ENCODE data around the gene RGMB.
"Not testable (repeated sequence)": the region's sequence is repeated elsewhere in the genome, so short reads cannot be mapped to it uniquely, and the experiment has no call there.

The RGMB gene, protein sequence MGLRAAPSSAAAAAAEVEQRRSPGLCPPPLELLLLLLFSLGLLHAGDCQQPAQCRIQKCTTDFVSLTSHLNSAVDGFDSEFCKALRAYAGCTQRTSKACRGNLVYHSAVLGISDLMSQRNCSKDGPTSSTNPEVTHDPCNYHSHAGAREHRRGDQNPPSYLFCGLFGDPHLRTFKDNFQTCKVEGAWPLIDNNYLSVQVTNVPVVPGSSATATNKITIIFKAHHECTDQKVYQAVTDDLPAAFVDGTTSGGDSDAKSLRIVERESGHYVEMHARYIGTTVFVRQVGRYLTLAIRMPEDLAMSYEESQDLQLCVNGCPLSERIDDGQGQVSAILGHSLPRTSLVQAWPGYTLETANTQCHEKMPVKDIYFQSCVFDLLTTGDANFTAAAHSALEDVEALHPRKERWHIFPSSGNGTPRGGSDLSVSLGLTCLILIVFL

DNA sequence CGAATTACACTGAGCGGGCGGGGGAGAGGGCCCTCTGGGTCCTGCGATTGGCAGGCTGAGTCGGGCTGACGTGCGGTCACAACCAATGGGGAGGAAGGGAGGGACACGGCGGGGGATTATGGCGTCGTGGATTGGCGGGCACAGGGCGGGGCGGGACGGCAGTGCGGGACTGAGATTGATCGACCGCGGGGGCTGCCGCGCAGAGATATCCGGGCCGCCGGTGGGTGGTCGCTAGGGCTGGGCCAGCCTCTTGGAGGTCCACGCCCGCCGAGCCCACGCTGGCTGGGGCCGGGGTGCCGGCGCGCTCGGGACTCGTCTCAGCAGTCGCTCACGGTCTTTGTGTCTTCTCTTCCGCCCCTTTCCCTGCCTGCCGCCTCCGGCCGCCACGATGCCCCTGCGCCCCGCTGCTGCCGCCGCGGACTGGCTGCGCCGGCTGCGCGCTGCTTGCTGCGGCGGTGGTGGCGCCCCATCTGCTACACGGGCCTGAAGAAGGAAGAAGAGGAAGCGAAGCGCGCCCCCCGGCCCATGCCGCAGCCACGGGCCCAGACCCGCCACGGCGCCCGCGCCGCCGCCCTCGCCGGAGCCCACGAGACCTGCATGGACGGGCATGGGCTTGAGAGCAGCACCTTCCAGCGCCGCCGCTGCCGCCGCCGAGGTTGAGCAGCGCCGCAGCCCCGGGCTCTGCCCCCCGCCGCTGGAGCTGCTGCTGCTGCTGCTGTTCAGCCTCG, at the start of gene RGMB:
TSS of gene RGMB (plus strand) at position 200 of the 728 bp plus-strand sequence. CDS start at position 608, 408 bp downstream.
- no CpG with 5 or more reads among the region's 84 CpGs for WGBS (ENCODE audit: insufficient coverage, insufficient read length)
- no peaks in the 10 kb centered on the region for H3K36me3 ChIP-seq (ENCODE audit: control insufficient read depth, insufficient read depth, low read length)
- peak; percentile 89 for DNase-seq (ENCODE audit: low read depth, low spot score)
- H3K4me3 ChIP-seq (ENCODE audit: low read length) = peak within 1 kb of the TSS; percentile 97
- H3K4me1 ChIP-seq (ENCODE audit: control insufficient read depth, insufficient read depth, low read length) = no peaks in the 10 kb centered on the region; the same call in 1 of the 2 replicates
- H3K9me3 ChIP-seq (ENCODE audit: control insufficient read depth, insufficient read depth, low read length) = no peaks in the 10 kb centered on the region
- peaks cover 9% of the 10 kb centered on the region; the same call in 1 of the 2 replicates for H3K27me3 ChIP-seq (ENCODE audit: control insufficient read depth, insufficient read depth, low read length)
- no peak within 1 kb of the TSS for H3K27ac ChIP-seq (ENCODE audit: low read length)

DNA sequence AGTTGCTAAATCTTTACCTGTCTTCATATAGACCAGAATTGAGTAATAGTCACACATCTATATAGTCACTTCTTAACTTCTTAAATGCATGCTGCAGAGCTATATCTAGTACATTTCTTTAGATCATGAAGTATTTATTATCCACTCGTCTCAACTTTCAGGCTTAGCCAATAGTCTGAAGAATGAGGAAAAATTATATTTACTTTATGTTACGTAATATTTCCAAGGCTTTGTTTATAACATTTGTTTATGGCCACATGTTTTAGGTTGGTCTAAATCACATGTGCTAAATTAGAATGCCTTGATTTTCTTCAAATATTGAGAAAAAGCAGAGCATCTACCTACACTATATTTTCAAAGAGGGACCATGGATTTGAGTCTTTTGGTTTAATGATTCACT, 47.2 kb upstream of the RGMB start:
- no peaks in the 10 kb centered on the region for H3K4me1 ChIP-seq (ENCODE audit: control insufficient read depth, insufficient read depth, low read length)
- no peak for DNase-seq (ENCODE audit: low read depth, low spot score)
- H3K27me3 ChIP-seq (ENCODE audit: control insufficient read depth, insufficient read depth, low read length) = no peaks in the 10 kb centered on the region
- no peak overlapping the region for H3K4me3 ChIP-seq (ENCODE audit: low read length)
- H3K9me3 ChIP-seq (ENCODE audit: control insufficient read depth, insufficient read depth, low read length) = no peaks in the 10 kb centered on the region
- no CpG with 5 or more reads among the region's 2 CpGs for WGBS (ENCODE audit: insufficient coverage, insufficient read length)
- H3K36me3 ChIP-seq (ENCODE audit: control insufficient read depth, insufficient read depth, low read length) = no peaks in the 10 kb centered on the region
- no peak overlapping the region for H3K27ac ChIP-seq (ENCODE audit: low read length)

- WGBS (ENCODE audit: insufficient coverage, insufficient read length) = no CpG with 5 or more reads among the region's 5 CpGs
- Histone ChIP-seq H3K27me3 (ENCODE audit: control insufficient read depth, insufficient read depth, low read length) (no peaks in the 10 kb centered on the region), H3K9me3 (ENCODE audit: control insufficient read depth, insufficient read depth, low read length) (no peaks in the 10 kb centered on the region), H3K36me3 (ENCODE audit: control insufficient read depth, insufficient read depth, low read length) (no peaks in the 10 kb centered on the region), H3K27ac (ENCODE audit: low read length) (no peak overlapping the region), H3K4me3 (ENCODE audit: low read length) (no peak overlapping the region), H3K4me1 (ENCODE audit: control insufficient read depth, insufficient read depth, low read length) (no peaks in the 10 kb centered on the region)
- DNase-seq (ENCODE audit: low read depth, low spot score) = no peak
Observed at GRCh38 chr5:98727686-98728085, 45.8 kb upstream of the RGMB start.

- H3K27ac ChIP-seq (ENCODE audit: low read length) = no peak overlapping the region
- H3K4me1 ChIP-seq (ENCODE audit: control insufficient read depth, insufficient read depth, low read length) = no peaks in the 10 kb centered on the region
- H3K9me3 ChIP-seq (ENCODE audit: control insufficient read depth, insufficient read depth, low read length) = no peaks in the 10 kb centered on the region
- no peak overlapping the region for H3K4me3 ChIP-seq (ENCODE audit: low read length)
- no peak for DNase-seq (ENCODE audit: low read depth, low spot score)
- no peaks in the 10 kb centered on the region for H3K36me3 ChIP-seq (ENCODE audit: control insufficient read depth, insufficient read depth, low read length)
- no peaks in the 10 kb centered on the region for H3K27me3 ChIP-seq (ENCODE audit: control insufficient read depth, insufficient read depth, low read length)
Observed at GRCh38 chr5:98734646-98735045, 38.8 kb upstream of the RGMB start.

- H3K27me3 ChIP-seq (ENCODE audit: control insufficient read depth, insufficient read depth, low read length) = no peaks in the 10 kb centered on the region
- no peaks in the 10 kb centered on the region for H3K36me3 ChIP-seq (ENCODE audit: control insufficient read depth, insufficient read depth, low read length)
- H3K4me1 ChIP-seq (ENCODE audit: control insufficient read depth, insufficient read depth, low read length) = no peaks in the 10 kb centered on the region
- no peaks in the 10 kb centered on the region for H3K9me3 ChIP-seq (ENCODE audit: control insufficient read depth, insufficient read depth, low read length)
- H3K27ac ChIP-seq (ENCODE audit: low read length) = no peak overlapping the region
- DNase-seq (ENCODE audit: low read depth, low spot score) = no peak
- no CpG with 5 or more reads among the region's 1 CpG for WGBS (ENCODE audit: insufficient coverage, insufficient read length)
- no peak overlapping the region for H3K4me3 ChIP-seq (ENCODE audit: low read length)
Observed at GRCh38 chr5:98735806-98736507, 37.5 kb upstream of the RGMB start.

- Histone ChIP-seq H3K4me1 (ENCODE audit: control insufficient read depth, insufficient read depth, low read length) (no peaks in the 10 kb centered on the region), H3K9me3 (ENCODE audit: control insufficient read depth, insufficient read depth, low read length) (no peaks in the 10 kb centered on the region), H3K27me3 (ENCODE audit: control insufficient read depth, insufficient read depth, low read length) (no peaks in the 10 kb centered on the region), H3K27ac (ENCODE audit: low read length) (no peak overlapping the region), H3K4me3 (ENCODE audit: low read length) (no peak overlapping the region), H3K36me3 (ENCODE audit: control insufficient read depth, insufficient read depth, low read length) (no peaks in the 10 kb centered on the region)
- DNase-seq (ENCODE audit: low read depth, low spot score) = no peak
Observed at GRCh38 chr5:98736753-98737152, 36.7 kb upstream of the RGMB start.

DNA sequence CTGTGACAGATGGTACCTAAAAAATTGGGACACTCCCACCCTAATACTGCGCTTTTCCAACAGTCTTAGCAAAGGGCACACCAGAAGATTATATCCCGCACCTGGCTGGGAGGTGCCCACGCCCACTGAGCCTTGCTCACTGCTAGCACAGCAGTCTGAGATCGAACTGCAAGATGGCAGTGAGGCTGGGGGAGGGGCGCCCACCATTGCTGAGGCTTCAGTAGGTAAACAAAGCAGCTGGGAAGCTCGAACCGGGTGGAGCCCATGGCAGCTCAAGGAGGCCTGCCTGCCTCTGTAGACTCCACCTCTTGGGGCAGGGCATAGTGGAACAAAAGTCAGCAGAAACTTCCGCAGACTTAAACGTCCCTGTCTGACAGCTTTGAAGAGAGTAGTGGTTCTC, 36.0 kb upstream of the RGMB start:
- no CpG with 5 or more reads among the region's 9 CpGs for WGBS (ENCODE audit: insufficient coverage, insufficient read length)
- H3K4me3 ChIP-seq (ENCODE audit: low read length); H3K4me1 ChIP-seq (ENCODE audit: control insufficient read depth, insufficient read depth, low read length); H3K36me3 ChIP-seq (ENCODE audit: control insufficient read depth, insufficient read depth, low read length); DNase-seq (ENCODE audit: low read depth, low spot score); H3K27me3 ChIP-seq (ENCODE audit: control insufficient read depth, insufficient read depth, low read length); H3K9me3 ChIP-seq (ENCODE audit: control insufficient read depth, insufficient read depth, low read length); H3K27ac ChIP-seq (ENCODE audit: low read length): not testable (repeated sequence)

DNA sequence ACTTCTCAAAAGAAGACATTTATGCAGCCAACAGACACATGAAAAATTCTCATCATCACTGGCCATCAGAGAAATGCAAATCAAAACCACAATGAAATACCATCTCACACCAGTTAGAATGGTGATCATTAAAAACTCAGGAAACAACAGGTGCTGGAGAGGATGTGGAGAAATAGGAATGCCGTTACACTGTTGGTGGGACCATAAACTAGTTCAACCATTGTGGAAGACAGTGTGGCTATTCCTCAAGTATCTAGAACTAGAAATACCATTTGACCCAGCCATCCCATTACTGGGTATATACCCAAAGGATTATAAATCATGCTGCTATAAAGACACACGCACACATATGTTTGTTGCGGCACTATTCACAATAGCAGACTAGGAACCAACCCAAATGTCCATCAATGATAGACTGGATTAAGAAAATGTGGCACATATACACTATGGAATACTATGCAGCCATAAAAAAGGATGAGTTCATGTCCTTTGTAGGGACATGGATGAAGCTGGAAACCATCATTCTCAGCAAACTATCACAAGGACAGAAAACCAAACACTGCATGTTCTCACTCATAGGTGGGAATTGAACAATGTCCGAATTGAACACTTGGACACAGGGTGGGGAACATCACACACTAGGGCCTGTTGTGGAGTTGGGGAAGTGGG, 34.8 kb upstream of the RGMB start:
- not testable (repeated sequence) for H3K4me3 ChIP-seq (ENCODE audit: low read length); H3K27ac ChIP-seq (ENCODE audit: low read length); H3K27me3 ChIP-seq (ENCODE audit: control insufficient read depth, insufficient read depth, low read length); H3K9me3 ChIP-seq (ENCODE audit: control insufficient read depth, insufficient read depth, low read length); H3K4me1 ChIP-seq (ENCODE audit: control insufficient read depth, insufficient read depth, low read length); H3K36me3 ChIP-seq (ENCODE audit: control insufficient read depth, insufficient read depth, low read length); DNase-seq (ENCODE audit: low read depth, low spot score)
- WGBS (ENCODE audit: insufficient coverage, insufficient read length) = no CpG with 5 or more reads among the region's 4 CpGs

- Histone ChIP-seq H3K36me3 (ENCODE audit: control insufficient read depth, insufficient read depth, low read length) (no peaks in the 10 kb centered on the region), H3K27ac (ENCODE audit: low read length) (no peak overlapping the region), H3K27me3 (ENCODE audit: control insufficient read depth, insufficient read depth, low read length) (no peaks in the 10 kb centered on the region), H3K4me3 (ENCODE audit: low read length) (no peak overlapping the region), H3K9me3 (ENCODE audit: control insufficient read depth, insufficient read depth, low read length) (no peaks in the 10 kb centered on the region), H3K4me1 (ENCODE audit: control insufficient read depth, insufficient read depth, low read length) (peaks cover 3% of the 10 kb centered on the region; the same call in 1 of the 2 replicates)
- DNase-seq (ENCODE audit: low read depth, low spot score) = no peak
- WGBS (ENCODE audit: insufficient coverage, insufficient read length) = no CpG with 5 or more reads among the region's 1 CpG
Observed at GRCh38 chr5:98741926-98742325, 31.5 kb upstream of the RGMB start.

- H3K36me3 ChIP-seq (ENCODE audit: control insufficient read depth, insufficient read depth, low read length) = no peaks in the 10 kb centered on the region
- no peak overlapping the region for H3K27ac ChIP-seq (ENCODE audit: low read length)
- H3K4me1 ChIP-seq (ENCODE audit: control insufficient read depth, insufficient read depth, low read length) = peaks cover 3% of the 10 kb centered on the region; the same call in 1 of the 2 replicates
- DNase-seq (ENCODE audit: low read depth, low spot score) = no peak
- no CpG with 5 or more reads among the region's 5 CpGs for whole genome bisulfite sequencing (ENCODE audit: insufficient coverage, insufficient read length)
- no peaks in the 10 kb centered on the region for H3K9me3 ChIP-seq (ENCODE audit: control insufficient read depth, insufficient read depth, low read length)
- H3K27me3 ChIP-seq (ENCODE audit: control insufficient read depth, insufficient read depth, low read length) = no peaks in the 10 kb centered on the region
- H3K4me3 ChIP-seq (ENCODE audit: low read length) = no peak overlapping the region
Observed at GRCh38 chr5:98742396-98743073, 30.9 kb upstream of the RGMB start.
